A673 (cell line): ENCODE measurements around the gene AUH.

Source experiments
- CTCF ChIP-seq: fragments of 300-800, 200-600 bp; sonication (generic); conservative IDR thresholded peaks from 2 replicates; pipeline ENCODE4 v1.5.1; 2017; ENCODE audit warnings: low read depth, mild to moderate bottlenecking, antibody characterized with exemption, low read length, moderate library complexity, mixed read lengths
- EZH2 ChIP-seq: fragments of 200-600 bp; sonication (generic); IDR thresholded peaks from 2 replicates; pipeline ENCODE4 v1.6.1; 2017; ENCODE audit warnings: borderline replicate concordance, low read depth, mild to moderate bottlenecking, mixed read lengths, antibody characterized with exemption, low read length; ENCODE audit not compliant: poor library complexity, severe bottlenecking

GRCh38 chr9:91207729-91208418 lies 153.8 kb downstream of the AUH start:
- no peak for TF ChIP-seq CTCF
- TF ChIP-seq EZH2, result no peak
